Measurements from ENCODE around the gene DUSP10. TPM values are rescaled to one million over a fixed set of nuclear protein-coding genes. Genes with fewer than 3 reads are reported as not detected.
A peak's percentile ranks its signal among the peaks of the same experiment; 100 is the strongest.

Gene DUSP10
- total and polyA plus RNA-seq, 2 of the 13 experiments (the other 11 are each of a cell fraction or from before 2014, with no cell fraction given) = 2.1 to 4.4 TPM

DNA sequence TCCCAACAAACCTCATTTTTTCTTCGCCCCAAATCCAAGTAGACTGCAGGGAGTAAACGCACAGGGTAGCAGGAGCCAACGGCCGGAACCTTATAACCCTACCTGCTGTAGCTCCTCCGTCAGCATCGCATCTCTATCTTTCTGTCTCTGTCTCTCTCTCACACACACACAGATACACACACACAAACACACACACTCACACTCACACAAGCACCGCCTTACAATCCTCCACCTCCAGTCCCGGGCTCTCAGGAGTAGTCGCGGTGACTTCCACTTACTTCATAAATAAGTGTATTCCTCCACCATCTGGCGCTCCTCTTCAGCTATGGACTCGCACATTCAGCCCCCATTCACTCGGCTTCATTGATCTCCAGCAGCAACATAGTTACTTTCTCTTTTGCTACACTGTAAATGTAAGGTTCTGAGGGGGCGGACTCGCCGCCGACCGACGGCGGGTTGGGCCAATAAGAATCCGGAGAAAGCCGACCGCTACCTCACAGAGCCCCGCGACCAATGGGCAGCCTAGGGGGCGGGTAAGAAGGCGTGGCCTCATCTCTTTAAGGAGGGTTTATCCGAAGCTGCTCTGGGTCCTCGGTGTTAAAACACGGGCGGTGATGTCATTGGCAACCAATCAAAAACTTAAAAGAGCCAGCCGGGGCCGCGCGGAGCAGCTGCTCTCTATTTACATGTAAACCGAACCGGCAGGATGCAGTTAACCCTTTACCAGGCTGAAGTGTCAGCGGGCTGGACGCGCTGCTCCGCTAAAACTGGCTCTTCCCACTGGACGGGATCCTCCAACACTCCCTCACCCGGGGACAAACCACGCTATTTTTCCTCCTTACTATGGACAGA, at the start of gene DUSP10 (continued):
- TF ChIP-seq SP1 (IDR thresholded peaks at IDR 0.05) (no peak), SP1 (CRISPR knock-in tag; IDR thresholded peaks at IDR 0.05) (peak; percentile 80), THYN1 (CRISPR knock-in tag; IDR thresholded peaks at IDR 0.05; ENCODE audit: borderline replicate concordance, low read depth) (no peak), ELF3 (CRISPR knock-in tag; IDR thresholded peaks at IDR 0.05) (no peak), ZSCAN31 (CRISPR knock-in tag; IDR thresholded peaks at IDR 0.05; ENCODE audit: low read depth) (no peak), POGZ (CRISPR knock-in tag; IDR thresholded peaks at IDR 0.05) (peak; percentile 60), RFX1 (IDR thresholded peaks at IDR 0.05) (no peak), AHR (CRISPR knock-in tag; IDR thresholded peaks at IDR 0.05) (no peak), ATM (IDR thresholded peaks at IDR 0.05; ENCODE audit: borderline replicate concordance) (no peak), ZKSCAN5 (CRISPR knock-in tag; IDR thresholded peaks at IDR 0.05) (no peak), E2F1 (CRISPR knock-in tag; IDR thresholded peaks at IDR 0.05) (no peak), ARNT2 (CRISPR knock-in tag; IDR thresholded peaks at IDR 0.05; ENCODE audit: low read depth) (no peak), SRSF1 (optimal IDR thresholded peaks at IDR 0.05; ENCODE audit: low read depth, low read length) (no peak), NPAS2 (CRISPR knock-in tag; IDR thresholded peaks at IDR 0.05; ENCODE audit: borderline replicate concordance) (no peak)
- TF ChIP-seq, protein P1, sequence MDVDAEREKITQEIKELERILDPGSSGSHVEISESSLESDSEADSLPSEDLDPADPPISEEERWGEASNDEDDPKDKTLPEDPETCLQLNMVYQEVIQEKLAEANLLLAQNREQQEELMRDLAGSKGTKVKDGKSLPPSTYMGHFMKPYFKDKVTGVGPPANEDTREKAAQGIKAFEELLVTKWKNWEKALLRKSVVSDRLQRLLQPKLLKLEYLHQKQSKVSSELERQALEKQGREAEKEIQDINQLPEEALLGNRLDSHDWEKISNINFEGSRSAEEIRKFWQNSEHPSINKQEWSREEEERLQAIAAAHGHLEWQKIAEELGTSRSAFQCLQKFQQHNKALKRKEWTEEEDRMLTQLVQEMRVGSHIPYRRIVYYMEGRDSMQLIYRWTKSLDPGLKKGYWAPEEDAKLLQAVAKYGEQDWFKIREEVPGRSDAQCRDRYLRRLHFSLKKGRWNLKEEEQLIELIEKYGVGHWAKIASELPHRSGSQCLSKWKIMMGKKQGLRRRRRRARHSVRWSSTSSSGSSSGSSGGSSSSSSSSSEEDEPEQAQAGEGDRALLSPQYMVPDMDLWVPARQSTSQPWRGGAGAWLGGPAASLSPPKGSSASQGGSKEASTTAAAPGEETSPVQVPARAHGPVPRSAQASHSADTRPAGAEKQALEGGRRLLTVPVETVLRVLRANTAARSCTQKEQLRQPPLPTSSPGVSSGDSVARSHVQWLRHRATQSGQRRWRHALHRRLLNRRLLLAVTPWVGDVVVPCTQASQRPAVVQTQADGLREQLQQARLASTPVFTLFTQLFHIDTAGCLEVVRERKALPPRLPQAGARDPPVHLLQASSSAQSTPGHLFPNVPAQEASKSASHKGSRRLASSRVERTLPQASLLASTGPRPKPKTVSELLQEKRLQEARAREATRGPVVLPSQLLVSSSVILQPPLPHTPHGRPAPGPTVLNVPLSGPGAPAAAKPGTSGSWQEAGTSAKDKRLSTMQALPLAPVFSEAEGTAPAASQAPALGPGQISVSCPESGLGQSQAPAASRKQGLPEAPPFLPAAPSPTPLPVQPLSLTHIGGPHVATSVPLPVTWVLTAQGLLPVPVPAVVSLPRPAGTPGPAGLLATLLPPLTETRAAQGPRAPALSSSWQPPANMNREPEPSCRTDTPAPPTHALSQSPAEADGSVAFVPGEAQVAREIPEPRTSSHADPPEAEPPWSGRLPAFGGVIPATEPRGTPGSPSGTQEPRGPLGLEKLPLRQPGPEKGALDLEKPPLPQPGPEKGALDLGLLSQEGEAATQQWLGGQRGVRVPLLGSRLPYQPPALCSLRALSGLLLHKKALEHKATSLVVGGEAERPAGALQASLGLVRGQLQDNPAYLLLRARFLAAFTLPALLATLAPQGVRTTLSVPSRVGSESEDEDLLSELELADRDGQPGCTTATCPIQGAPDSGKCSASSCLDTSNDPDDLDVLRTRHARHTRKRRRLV (CRISPR knock-in tag; IDR thresholded peaks at IDR 0.05) = peak; percentile 75; the same call in 1 of the 2 replicates
- TF ChIP-seq, protein P2, sequence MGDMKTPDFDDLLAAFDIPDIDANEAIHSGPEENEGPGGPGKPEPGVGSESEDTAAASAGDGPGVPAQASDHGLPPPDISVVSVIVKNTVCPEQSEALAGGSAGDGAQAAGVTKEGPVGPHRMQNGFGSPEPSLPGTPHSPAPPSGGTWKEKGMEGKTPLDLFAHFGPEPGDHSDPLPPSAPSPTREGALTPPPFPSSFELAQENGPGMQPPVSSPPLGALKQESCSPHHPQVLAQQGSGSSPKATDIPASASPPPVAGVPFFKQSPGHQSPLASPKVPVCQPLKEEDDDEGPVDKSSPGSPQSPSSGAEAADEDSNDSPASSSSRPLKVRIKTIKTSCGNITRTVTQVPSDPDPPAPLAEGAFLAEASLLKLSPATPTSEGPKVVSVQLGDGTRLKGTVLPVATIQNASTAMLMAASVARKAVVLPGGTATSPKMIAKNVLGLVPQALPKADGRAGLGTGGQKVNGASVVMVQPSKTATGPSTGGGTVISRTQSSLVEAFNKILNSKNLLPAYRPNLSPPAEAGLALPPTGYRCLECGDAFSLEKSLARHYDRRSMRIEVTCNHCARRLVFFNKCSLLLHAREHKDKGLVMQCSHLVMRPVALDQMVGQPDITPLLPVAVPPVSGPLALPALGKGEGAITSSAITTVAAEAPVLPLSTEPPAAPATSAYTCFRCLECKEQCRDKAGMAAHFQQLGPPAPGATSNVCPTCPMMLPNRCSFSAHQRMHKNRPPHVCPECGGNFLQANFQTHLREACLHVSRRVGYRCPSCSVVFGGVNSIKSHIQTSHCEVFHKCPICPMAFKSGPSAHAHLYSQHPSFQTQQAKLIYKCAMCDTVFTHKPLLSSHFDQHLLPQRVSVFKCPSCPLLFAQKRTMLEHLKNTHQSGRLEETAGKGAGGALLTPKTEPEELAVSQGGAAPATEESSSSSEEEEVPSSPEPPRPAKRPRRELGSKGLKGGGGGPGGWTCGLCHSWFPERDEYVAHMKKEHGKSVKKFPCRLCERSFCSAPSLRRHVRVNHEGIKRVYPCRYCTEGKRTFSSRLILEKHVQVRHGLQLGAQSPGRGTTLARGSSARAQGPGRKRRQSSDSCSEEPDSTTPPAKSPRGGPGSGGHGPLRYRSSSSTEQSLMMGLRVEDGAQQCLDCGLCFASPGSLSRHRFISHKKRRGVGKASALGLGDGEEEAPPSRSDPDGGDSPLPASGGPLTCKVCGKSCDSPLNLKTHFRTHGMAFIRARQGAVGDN (CRISPR knock-in tag; IDR thresholded peaks at IDR 0.05) = no peak
- TF ChIP-seq, protein P3, sequence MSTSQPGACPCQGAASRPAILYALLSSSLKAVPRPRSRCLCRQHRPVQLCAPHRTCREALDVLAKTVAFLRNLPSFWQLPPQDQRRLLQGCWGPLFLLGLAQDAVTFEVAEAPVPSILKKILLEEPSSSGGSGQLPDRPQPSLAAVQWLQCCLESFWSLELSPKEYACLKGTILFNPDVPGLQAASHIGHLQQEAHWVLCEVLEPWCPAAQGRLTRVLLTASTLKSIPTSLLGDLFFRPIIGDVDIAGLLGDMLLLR (CRISPR knock-in tag; IDR thresholded peaks at IDR 0.05) = no peak
